ENCODE measurements around the gene WDR83. TPM values are rescaled to one million over a fixed set of nuclear protein-coding genes. Genes with fewer than 3 reads are reported as not detected.

The WDR83 gene
- total RNA-seq, 1 donor from 2014 or later = 14.6 TPM

DNA sequence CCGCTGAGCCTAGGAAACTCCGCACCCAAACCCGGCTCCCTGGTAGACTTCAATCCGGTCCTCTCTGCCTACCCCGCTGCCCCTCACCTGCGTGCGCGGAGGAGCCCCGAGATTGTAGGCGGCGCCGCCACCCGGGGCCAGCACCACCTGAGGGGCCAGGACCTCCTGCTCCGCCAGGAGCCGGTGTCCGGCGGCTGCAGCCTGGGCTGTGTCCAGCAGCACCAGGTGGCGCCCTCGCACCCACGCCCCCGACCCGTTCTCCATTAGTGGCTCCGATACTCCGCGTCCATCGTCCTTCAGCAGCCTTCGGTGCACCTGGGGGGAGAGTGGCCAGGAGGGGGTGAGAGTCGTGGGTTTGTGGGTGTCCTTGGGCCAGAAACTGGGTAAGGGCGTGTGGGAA, 18.5 kb upstream of the WDR83 start:
- Mint-ChIP-seq H3K27ac (no peak overlapping the region), H3K9me3 (no peaks in the 10 kb centered on the region), H3K27me3 (no peaks in the 10 kb centered on the region), H3K4me1 (ENCODE audit: unreplicated experiment) (no peaks in the 10 kb centered on the region), H3K4me3 (no peak overlapping the region), H3K36me3 (peaks cover 3% of the 10 kb centered on the region)
- no peak for DNase-seq (ENCODE audit: extremely low spot score, unreplicated experiment)
- TF ChIP-seq, protein P1, sequence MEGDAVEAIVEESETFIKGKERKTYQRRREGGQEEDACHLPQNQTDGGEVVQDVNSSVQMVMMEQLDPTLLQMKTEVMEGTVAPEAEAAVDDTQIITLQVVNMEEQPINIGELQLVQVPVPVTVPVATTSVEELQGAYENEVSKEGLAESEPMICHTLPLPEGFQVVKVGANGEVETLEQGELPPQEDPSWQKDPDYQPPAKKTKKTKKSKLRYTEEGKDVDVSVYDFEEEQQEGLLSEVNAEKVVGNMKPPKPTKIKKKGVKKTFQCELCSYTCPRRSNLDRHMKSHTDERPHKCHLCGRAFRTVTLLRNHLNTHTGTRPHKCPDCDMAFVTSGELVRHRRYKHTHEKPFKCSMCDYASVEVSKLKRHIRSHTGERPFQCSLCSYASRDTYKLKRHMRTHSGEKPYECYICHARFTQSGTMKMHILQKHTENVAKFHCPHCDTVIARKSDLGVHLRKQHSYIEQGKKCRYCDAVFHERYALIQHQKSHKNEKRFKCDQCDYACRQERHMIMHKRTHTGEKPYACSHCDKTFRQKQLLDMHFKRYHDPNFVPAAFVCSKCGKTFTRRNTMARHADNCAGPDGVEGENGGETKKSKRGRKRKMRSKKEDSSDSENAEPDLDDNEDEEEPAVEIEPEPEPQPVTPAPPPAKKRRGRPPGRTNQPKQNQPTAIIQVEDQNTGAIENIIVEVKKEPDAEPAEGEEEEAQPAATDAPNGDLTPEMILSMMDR (conservative IDR thresholded peaks at IDR 0.05) = no peak

DNA sequence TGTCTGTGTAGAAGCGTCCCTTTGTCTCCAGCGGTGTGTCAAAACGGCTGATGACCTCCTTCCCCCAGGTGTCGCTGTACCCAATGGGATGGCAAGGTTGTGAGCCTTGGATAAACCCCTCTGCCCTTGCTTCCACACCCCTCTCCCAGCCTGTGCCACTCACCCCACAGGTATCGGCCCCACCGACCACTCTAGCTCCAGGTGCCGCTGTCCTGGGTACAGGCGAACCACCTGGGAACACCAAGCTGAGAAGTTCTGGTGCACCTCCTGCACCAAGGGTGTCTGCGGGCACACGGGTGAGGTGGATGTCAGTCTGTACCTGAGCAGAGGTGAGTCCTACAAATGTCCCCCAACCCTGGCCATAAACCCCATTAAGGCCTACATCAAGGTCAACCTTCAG, 16.7 kb upstream of the WDR83 start:
- no peaks in the 10 kb centered on the region for H3K9me3 Mint-ChIP-seq
- TF ChIP-seq, protein P1 (conservative IDR thresholded peaks at IDR 0.05) = no peak
- no peak for DNase-seq (ENCODE audit: extremely low spot score, unreplicated experiment)
- H3K27ac Mint-ChIP-seq = no peak overlapping the region
- peaks cover 4% of the 10 kb centered on the region for H3K36me3 Mint-ChIP-seq
- no peaks in the 10 kb centered on the region for H3K4me1 Mint-ChIP-seq (ENCODE audit: unreplicated experiment)
- no peaks in the 10 kb centered on the region for H3K27me3 Mint-ChIP-seq
- H3K4me3 Mint-ChIP-seq = no peak overlapping the region

DNA sequence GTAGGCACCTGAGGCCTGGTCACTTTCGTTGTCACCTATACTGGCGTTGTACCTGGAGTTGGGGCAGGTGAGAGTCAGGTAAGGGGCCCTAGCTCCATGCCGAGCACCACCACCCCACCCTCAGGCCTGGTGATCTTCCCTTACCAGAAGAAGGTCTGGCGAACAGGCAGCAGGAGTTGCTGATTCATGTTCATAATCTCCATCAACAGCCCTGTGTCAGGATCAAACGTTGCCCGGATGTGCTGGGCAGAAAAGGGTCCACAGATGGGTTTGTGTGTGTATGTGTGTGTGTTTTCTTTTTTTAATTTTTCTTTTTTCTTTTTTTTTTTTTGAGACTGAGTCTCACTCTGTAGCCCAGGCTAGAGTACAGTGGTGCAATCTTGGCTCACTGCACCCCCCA, 14.4 kb upstream of the WDR83 start:
- H3K4me1 Mint-ChIP-seq (ENCODE audit: unreplicated experiment) = no peaks in the 10 kb centered on the region
- no peaks in the 10 kb centered on the region for H3K27me3 Mint-ChIP-seq
- no peak for DNase-seq (ENCODE audit: extremely low spot score, unreplicated experiment)
- TF ChIP-seq, protein P1 (conservative IDR thresholded peaks at IDR 0.05) = no peak
- H3K36me3 Mint-ChIP-seq = peaks cover 16% of the 10 kb centered on the region
- H3K4me3 Mint-ChIP-seq = no peak overlapping the region
- H3K9me3 Mint-ChIP-seq = no peaks in the 10 kb centered on the region
- no peak overlapping the region for H3K27ac Mint-ChIP-seq

DNA sequence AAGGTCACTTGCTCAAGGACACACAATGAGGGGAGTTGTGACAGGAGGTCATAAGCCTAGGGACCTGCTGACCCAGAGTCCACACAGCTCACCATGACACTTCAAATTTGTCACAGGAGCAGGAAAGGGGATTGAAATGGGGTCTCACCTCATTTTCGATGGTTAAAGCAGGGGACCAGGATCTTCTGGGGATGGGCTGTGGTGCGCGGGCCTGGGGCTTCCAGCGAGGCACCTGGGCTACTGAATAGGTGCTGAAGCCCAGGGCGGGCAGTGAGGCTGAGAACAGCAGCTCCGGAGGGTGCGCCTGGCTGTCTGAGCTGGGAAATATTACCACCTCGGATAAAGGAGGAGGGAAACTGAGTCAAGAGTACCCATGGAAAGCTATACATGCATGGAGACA, 11.1 kb upstream of the WDR83 start:
- no peak overlapping the region for H3K4me3 Mint-ChIP-seq
- peaks cover 19% of the 10 kb centered on the region for H3K36me3 Mint-ChIP-seq
- no peak overlapping the region for H3K27ac Mint-ChIP-seq

DNA sequence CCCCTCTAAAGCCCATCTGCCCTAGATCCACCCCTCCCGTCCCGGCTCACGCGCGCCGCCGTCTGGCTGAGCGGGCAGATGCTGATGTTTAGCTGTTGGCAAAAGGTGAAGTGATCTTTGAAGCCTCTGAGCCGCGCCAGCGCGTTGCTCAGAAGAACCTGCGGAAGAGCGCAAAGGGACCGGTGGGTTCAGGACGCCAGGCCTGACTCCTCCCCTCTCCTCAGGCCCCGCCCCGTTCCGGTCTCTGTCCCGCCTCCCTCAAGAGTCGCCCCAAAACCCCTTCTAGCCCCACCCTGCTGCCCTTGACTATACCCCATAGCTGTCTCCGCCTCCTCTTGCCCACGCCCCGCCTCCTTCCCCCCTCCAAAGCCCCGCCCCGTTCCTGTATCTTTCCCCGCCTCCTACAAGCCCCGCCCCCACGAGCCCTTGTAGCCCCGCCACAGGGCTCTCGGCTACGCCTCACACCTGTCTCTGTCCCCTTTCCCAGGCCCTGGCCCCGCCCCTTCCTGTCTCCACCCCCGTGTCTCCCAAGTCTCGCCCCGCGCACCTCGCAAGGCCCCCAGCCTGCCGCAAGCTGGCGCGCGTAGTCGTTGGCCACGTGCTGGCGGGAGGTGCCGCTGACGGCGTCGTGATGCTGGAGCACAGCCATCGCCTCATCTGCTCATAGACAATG, 9.6 kb upstream of the WDR83 start:
- TF ChIP-seq, protein P1 (conservative IDR thresholded peaks at IDR 0.05) = no peak
- Mint-ChIP-seq H3K27me3 (no peaks in the 10 kb centered on the region), H3K27ac (no peak overlapping the region), H3K36me3 (peaks cover 16% of the 10 kb centered on the region), H3K9me3 (no peaks in the 10 kb centered on the region), H3K4me3 (no peak overlapping the region), H3K4me1 (ENCODE audit: unreplicated experiment) (no peaks in the 10 kb centered on the region)
- DNase-seq (ENCODE audit: extremely low spot score, unreplicated experiment) = no peak

More for the DNA sequence above, 11.1 kb upstream of the WDR83 start:
- Mint-ChIP-seq H3K9me3 (no peaks in the 10 kb centered on the region), H3K4me1 (ENCODE audit: unreplicated experiment) (no peaks in the 10 kb centered on the region), H3K27me3 (no peaks in the 10 kb centered on the region)
- no peak for DNase-seq (ENCODE audit: extremely low spot score, unreplicated experiment)
- TF ChIP-seq, protein P1 (conservative IDR thresholded peaks at IDR 0.05) = no peak
